ENCODE data around the gene NUAK1.

The NUAK1 gene

DNA sequence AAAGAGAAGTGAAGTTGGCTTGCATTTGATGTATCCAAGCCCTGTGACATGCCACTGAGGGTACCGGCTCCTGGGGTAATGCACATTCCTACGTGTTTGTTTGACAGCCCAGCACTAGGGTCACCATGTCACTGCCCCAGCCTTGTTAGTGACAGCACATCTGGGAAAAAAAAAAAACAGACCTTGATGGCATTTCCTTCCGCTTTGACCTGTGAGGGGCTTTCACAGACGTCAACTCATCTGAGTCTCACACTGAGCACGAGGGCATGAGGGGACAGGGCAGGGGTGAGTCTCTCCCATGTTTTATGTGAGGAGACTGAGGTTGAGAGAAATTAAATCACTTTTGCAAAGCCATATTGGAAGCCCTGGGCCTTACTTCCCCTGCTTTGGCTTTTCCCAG lies 111.5 kb downstream of the NUAK1 start:
- DNase-seq = no peak

DNA sequence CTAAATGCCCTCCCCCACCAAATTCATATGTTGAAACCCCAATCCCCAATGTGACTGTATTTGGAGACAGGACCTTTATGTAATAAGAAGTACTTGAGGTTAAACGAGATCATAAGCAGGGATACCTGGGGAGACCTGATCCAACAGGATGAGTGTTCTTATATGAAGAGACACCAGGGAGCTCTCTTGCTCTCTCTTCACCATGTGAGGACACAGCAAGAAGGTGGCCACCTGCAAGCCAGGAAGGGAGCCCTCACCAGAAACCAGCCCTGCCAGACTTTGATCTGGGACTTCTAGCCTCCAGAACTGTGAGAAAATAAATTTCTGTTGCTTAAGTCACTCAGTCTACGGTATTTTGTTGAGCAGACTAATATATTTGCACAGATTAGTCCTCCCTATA lies 113.6 kb downstream of the NUAK1 start:
- DNase-seq = no peak

DNA sequence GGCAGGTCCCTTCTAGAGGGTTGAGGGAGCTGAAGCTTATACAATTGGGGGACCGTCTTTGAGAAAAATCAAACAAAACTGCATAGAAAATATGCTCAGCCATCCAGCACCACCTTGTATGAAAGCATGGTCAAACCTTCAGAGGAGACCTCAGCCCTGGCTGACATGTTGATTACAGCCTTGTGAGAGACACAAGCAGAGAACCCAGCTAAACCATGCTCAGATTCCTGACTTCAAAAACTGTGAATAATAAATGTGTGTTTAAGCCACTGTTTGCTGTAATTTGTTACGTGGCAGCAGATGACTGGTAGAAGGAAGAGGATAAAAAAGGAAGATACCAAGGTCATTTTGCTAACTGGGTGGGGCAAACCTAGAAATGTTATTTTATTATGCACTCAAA lies 115.7 kb downstream of the NUAK1 start:
- no peak for DNase-seq

DNA sequence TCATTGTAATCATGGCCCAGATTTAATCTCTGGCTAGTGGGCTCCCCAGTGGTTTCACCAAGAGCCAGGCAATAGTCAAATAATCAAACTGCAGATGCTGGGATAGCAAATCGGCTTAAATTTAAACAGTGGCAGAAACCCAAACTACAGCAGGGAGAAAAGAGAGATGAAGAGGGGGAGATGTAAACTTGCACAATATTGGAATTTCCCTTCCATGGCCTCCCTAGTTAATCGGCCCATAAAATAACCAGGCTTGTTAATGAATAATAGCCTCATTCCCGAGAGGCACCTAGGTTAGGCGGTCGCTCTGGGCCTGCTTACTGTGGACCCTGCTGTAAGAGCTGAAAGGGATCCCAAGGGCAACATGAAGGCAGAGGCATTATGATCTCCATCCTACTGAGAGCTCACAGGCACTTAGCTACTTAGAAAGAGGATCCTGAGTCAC lies 116.2 kb downstream of the NUAK1 start:
- DNase-seq = peak; percentile 16

DNA sequence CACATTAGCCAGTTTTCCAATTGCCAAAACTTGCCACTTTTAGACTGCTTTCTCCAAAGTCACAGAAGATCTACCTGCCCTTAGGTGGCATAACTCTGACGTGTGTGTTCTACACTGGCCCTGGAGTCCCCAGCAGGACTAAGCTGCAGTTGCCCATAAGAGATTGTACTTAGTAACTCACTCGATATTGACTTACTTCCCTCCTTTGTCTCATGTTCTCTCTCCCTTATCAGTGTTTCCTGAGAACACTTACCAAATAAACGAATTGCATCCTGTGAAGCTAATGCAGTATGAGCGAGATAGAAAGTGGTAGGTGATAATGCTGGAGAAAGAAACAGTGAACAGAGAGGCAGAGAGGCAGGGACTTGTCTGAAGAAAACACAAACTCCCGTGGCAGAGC lies 117.2 kb downstream of the NUAK1 start:
- no peak for DNase-seq

DNA sequence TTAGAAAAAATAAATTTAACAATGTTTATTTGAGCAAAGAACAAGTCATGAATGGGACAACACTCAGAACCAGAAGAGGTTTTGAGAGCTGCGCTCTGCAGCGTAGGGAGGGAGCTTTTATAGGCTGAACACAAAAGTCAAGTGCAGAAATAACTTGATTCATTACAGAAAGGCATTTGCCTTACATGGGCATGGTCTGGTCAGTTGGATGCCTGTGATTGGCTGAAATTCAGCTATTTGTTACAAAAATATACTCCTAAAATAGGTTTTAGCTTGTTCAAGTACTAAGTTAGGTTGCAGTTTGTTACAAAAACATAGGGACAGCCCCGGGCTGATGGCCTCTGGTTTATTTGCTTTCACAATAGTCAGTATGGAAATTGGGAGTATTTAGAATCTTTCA lies 118.0 kb downstream of the NUAK1 start:
- no peak for DNase-seq

DNA sequence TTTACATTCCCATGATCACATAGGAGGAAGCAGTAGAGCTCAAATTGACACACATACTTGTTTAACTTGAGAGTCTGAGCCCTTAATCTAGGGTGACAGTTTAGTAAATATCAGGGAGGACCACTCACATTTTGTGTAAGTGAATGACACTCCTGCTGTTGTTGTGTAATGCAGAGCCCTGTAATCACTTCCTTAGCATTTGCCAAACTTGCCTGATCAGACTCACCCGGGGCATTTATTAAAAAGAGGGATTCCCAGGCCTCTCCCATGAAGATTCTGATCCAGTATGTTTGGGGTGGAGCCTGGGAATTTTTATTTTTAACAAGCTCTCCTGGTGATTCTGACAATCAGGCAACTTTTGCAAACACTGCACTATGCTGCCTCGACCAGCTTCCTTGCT lies 119.6 kb downstream of the NUAK1 start:
- no peak for DNase-seq

DNA sequence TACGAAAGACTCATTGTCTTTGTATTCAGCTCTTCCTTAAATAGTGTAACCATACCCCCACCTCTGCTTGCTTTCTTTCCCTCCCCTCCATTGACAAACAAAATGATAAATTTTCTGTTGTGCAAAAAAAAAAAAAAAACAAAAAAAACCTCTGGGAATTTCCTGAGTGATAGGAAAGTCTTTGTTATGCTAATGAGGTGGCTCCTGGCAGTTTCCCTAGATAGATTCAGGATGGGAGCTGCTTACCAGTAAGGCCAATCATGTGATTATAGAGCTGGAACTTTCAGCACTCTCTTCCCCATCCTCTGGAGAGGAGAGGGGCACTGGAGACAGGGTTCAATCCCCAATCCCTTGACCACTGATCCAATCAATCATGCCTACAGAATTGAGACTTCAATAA lies 120.5 kb downstream of the NUAK1 start:
- no peak for DNase-seq

DNA sequence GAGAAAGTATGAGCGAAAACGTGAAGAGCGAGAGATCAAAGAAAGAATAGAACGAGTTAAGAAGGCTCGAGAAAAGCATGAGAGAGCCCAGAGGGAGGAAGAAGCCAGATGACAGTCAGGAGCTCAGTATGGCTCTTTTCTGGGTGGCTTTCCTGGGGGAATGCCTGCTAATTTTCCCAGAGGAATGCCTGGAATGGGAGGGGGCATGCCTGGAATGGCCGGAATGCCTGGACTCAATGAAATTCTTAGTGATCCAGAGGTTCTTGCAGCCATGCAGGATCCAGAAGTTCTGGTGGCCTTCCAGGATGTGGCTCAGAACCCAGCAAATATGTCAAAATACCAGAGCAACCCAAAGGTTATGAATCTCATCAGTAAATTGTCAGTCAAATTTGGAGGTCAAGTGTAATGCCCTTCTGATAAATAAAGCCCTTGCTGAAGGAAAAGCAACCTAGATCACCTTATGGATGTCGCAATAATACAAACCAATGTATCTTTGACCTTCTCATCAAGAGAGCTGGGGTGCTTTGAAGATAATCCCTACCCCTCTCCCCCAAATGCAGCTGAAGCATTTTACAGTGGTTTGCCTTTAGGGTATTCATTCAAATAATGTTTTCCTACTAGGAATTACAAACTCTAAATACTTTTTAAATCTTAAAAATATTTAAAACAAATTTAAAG lies 122.0 kb downstream of the NUAK1 start:
- peak; percentile 48 for DNase-seq

DNA sequence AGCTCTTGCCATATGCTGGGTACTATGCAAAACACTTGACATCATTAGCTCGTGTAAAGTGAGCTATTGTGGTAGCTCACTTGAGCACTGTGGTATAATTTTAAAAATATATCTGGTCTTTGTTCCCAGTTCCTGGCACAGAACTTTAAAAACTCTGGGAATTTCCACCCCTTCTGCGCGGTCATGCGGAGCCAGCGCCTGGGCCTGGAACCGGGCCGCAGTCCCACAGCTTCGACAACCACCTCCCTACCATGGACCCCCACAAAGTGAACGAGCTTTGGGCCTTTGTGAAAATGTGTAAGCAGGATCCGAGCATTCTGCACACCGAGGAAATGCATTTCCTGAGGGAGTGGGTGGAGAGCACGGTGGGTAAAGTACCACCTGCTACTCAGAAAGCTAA lies 123.1 kb downstream of the NUAK1 start:
- DNase-seq = no peak

DNA sequence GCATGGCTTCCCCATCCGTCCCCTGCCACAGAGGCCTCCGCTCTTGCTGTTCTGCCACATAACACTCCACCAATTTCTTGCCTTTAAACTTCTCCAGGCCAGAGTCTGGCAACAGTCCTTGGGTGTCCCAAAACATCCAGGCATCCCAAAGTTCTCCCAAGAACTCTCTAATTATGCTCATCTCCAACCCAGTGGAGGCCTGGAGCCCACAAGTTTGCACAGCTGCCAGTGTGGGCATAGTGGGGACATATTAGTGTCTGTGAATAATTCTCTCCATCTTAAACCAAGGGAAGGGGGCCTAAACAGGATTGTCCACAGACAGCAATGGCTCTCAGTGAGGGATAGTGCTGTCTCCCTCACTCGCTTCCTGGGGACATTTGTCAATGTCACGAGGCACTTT lies 124.8 kb downstream of the NUAK1 start:
- DNase-seq = no peak
